MM.1S (cell line): ENCODE results near the gene FAM72B.
"Not testable (repeated sequence)": the region's sequence is repeated elsewhere in the genome, so short reads cannot be mapped to it uniquely, and the experiment has no call there.

Experiments
- DNase-seq: peaks from one replicate; pipeline ENCODE4 v3.0.0-alpha.2; 2015
- H2AFZ ChIP-seq: fragments of 300-600 bp; sonication (generic); 2 replicates; pipeline ENCODE4 v1.6.0; 2016; ENCODE audit warnings: antibody characterized with exemption, low read length
- H3F3A ChIP-seq: fragments of 300-600 bp; sonication (generic); 2 replicates; pipeline ENCODE4 v1.6.1; 2016; ENCODE audit warnings: mild to moderate bottlenecking, antibody characterized with exemption, low read length, moderate library complexity, mixed read lengths; ENCODE audit not compliant: insufficient read depth
- H3K27ac ChIP-seq: fragments of 300-600 bp; sonication (generic); 2 replicates; pipeline ENCODE4 v1.5.1; 2016; ENCODE audit warnings: mild to moderate bottlenecking, low read length
- H3K27me3 ChIP-seq: fragments of 300-600 bp; sonication (generic); replicated peaks from 2 replicates; pipeline ENCODE4 v1.6.0; 2016; ENCODE audit warnings: low read length; ENCODE audit not compliant: insufficient read depth
- H3K36me3 ChIP-seq: fragments of 300-600 bp; sonication (generic); replicated peaks from 2 replicates; pipeline ENCODE4 v1.6.1; 2016; ENCODE audit warnings: mild to moderate bottlenecking, low read length, mixed read lengths; ENCODE audit not compliant: insufficient read depth
- H3K4me1 ChIP-seq: fragments of 300-600 bp; sonication (generic); 2 replicates; pipeline ENCODE4 v1.6.1; 2016; ENCODE audit warnings: low read length, mixed read lengths
- H3K4me2 ChIP-seq: fragments of 300-600 bp; sonication (generic); 2 replicates; pipeline ENCODE4 v1.6.0; 2016; ENCODE audit warnings: low read depth, low read length
- H3K4me3 ChIP-seq: fragments of 300-600 bp; sonication (generic); 2 replicates; pipeline ENCODE4 v1.5.1; 2016; ENCODE audit warnings: low read length, mixed read lengths
- H3K79me2 ChIP-seq: fragments of 300-600 bp; sonication (generic); 2 replicates; pipeline ENCODE4 v1.6.1; 2016; ENCODE audit warnings: mixed run types, low read length, mixed read lengths
- H3K9ac ChIP-seq: fragments of 300-600 bp; sonication (generic); 2 replicates; pipeline ENCODE4 v1.6.1; 2016; ENCODE audit warnings: low read length, mixed read lengths
- H3K9me2 ChIP-seq: fragments of 300-600 bp; sonication (generic); replicated peaks from 2 replicates; pipeline ENCODE4 v1.6.1; 2016; ENCODE audit warnings: mild to moderate bottlenecking, low read length, mixed read lengths; ENCODE audit not compliant: insufficient read depth
- H3K9me3 ChIP-seq: fragments of 300-600 bp; sonication (generic); replicated peaks from 2 replicates; pipeline ENCODE4 v1.6.1; 2016; ENCODE audit warnings: mild to moderate bottlenecking, low read length, mixed read lengths; ENCODE audit not compliant: insufficient read depth
- H4K20me1 ChIP-seq: fragments of 300-600 bp; sonication (generic); 2 replicates; pipeline ENCODE4 v1.6.1; 2016; ENCODE audit warnings: mild to moderate bottlenecking, low read length, moderate library complexity, mixed read lengths; ENCODE audit not compliant: insufficient read depth

The FAM72B gene

DNA sequence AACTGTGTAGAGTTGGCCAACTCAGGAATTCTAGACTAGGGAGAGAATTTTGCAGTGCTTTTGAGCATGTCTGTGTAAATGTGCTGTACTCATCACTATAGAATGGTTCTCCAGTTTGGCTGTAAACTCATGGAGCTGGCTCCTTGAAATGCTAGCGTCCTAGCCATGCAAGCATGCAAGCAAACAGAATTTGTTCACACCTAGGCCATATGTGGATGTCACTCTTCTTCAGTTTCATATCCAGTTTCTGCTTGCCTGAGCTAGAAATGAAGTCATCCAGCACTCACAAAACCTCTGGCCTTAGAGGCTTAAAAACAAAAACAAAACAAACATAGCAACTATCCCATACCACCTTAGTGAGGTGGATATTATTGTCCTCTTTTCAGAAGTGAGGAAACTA, 37.6 kb upstream of the FAM72B start:
- H3K4me1 ChIP-seq, H3K4me3 ChIP-seq, H3K9ac ChIP-seq, H2AFZ ChIP-seq, H3K36me3 ChIP-seq, H4K20me1 ChIP-seq, H3K27ac ChIP-seq, H3K9me2 ChIP-seq, H3K27me3 ChIP-seq, H3K9me3 ChIP-seq, H3F3A ChIP-seq, H3K4me2 ChIP-seq, H3K79me2 ChIP-seq: not testable (repeated sequence)
- peak; percentile 6 for DNase-seq

DNA sequence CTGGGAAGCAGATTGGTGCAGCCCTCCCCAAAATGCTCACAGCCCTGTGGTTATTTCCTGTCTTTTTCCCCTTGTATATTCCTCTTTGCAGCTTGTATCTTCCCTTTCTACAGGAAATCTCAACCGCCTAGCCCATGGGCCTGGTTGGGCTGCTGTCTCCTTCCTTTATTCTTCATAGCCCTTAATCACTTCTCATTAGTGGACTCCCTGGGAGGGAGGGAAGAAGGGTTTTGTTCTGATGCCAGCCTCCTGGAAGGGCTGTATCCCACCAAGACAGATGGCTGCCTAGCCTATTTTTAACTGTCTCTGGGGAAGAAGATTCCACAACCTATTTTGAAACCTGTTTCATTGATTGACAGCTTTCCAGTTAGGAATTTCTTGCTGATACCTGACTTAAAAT, 32.5 kb upstream of the FAM72B start:
- not testable (repeated sequence) for H3K4me2 ChIP-seq, DNase-seq, H3F3A ChIP-seq, H3K4me1 ChIP-seq, H3K36me3 ChIP-seq, H3K9me3 ChIP-seq, H4K20me1 ChIP-seq, H3K4me3 ChIP-seq, H3K27ac ChIP-seq, H2AFZ ChIP-seq, H3K9ac ChIP-seq, H3K79me2 ChIP-seq, H3K9me2 ChIP-seq, H3K27me3 ChIP-seq

GRCh38 chr1:121215699-121216417, 31.7 kb upstream of the FAM72B start:
- not testable (repeated sequence) for H3K4me1 ChIP-seq, H4K20me1 ChIP-seq, H3K27ac ChIP-seq, H3K79me2 ChIP-seq, H3K36me3 ChIP-seq, H3K9me3 ChIP-seq, H3K4me2 ChIP-seq, DNase-seq, H3K27me3 ChIP-seq, H3K4me3 ChIP-seq, H3K9ac ChIP-seq, H2AFZ ChIP-seq, H3K9me2 ChIP-seq, H3F3A ChIP-seq

GRCh38 chr1:121214544-121215156, 30.5 kb upstream of the FAM72B start:
- not testable (repeated sequence) for H3K9me3 ChIP-seq, H3K27me3 ChIP-seq, H3K9ac ChIP-seq, DNase-seq, H3K9me2 ChIP-seq, H3F3A ChIP-seq, H2AFZ ChIP-seq, H3K79me2 ChIP-seq, H3K4me1 ChIP-seq, H3K4me3 ChIP-seq, H3K36me3 ChIP-seq, H4K20me1 ChIP-seq, H3K4me2 ChIP-seq, H3K27ac ChIP-seq

GRCh38 chr1:121213491-121213890, 29.4 kb upstream of the FAM72B start:
- H3K4me3 ChIP-seq, H4K20me1 ChIP-seq, H3K4me1 ChIP-seq, H3K36me3 ChIP-seq, H3F3A ChIP-seq, H3K79me2 ChIP-seq, H3K27ac ChIP-seq, DNase-seq, H3K27me3 ChIP-seq, H3K4me2 ChIP-seq, H3K9me2 ChIP-seq, H3K9ac ChIP-seq, H2AFZ ChIP-seq, H3K9me3 ChIP-seq: not testable (repeated sequence)

DNA sequence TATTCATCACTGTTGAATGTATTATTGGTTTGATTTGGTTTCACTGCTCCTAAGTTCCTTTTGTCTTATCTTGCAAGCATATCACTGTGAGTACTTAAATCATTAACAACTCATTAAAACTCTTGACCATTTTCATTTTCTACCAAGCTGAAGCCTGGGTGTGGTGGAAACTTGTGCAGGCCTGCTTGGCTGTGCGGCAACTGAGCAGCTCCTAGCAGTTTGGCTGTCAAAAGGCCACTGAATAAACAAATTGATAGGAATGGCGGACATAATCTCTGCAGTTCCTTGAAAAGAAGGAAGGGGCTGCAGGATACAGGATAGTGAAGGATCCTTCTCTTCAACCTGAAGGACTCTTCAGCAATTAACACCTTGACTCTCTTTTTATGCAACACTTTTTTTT, 26.6 kb upstream of the FAM72B start:
- H3K36me3 ChIP-seq, H2AFZ ChIP-seq, H3F3A ChIP-seq, H3K9me3 ChIP-seq, H3K9me2 ChIP-seq, H3K79me2 ChIP-seq, H3K27me3 ChIP-seq, DNase-seq, H3K4me2 ChIP-seq, H3K27ac ChIP-seq, H3K4me1 ChIP-seq, H4K20me1 ChIP-seq, H3K4me3 ChIP-seq, H3K9ac ChIP-seq: not testable (repeated sequence)

- not testable (repeated sequence) for H3K27ac ChIP-seq, H3K4me3 ChIP-seq, DNase-seq, H3K79me2 ChIP-seq, H3K4me1 ChIP-seq, H3K4me2 ChIP-seq, H4K20me1 ChIP-seq, H3K9me3 ChIP-seq, H3K9ac ChIP-seq, H3F3A ChIP-seq, H3K36me3 ChIP-seq, H2AFZ ChIP-seq, H3K27me3 ChIP-seq, H3K9me2 ChIP-seq
These were observed 24.2 kb upstream of the FAM72B start for GRCh38 chr1:121208375-121208774.

DNA sequence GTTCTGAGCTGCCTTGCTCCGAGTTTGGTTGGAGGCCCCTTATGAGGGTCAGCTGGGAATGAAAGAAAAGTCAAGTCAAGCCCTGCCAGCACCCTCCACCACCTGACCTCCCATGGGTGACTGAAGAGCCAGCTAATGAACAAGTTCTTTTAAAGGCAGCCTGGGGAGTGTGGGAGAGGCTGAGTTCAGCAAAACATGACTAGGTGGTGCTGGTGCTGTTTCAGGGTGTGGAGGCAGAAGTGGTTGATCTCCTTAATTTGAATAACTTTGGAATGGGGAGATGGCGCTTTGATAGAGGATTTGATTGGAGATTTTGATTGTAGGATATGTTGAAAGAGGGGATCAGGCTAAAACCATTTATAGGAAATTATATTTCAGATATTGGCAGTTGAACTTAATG, 23.2 kb upstream of the FAM72B start:
- not testable (repeated sequence) for H3K4me1 ChIP-seq, H3F3A ChIP-seq, H2AFZ ChIP-seq, H3K27ac ChIP-seq, H4K20me1 ChIP-seq, H3K27me3 ChIP-seq, H3K36me3 ChIP-seq, H3K4me2 ChIP-seq, H3K9me2 ChIP-seq, H3K9ac ChIP-seq, H3K9me3 ChIP-seq, H3K4me3 ChIP-seq, H3K79me2 ChIP-seq, DNase-seq
